GM18861 (cell line): ENCODE measurements around the gene TXNRD1.
"Not testable (repeated sequence)": the region's sequence is repeated elsewhere in the genome, so short reads cannot be mapped to it uniquely, and the experiment has no call there.

Experiments
- ATAC-seq: cut with Tn5 transposase; IDR thresholded peaks from one replicate; pipeline ENCODE4 v1.9.1; 2021; ENCODE audit not compliant: unreplicated experiment

TXNRD1 gene

DNA sequence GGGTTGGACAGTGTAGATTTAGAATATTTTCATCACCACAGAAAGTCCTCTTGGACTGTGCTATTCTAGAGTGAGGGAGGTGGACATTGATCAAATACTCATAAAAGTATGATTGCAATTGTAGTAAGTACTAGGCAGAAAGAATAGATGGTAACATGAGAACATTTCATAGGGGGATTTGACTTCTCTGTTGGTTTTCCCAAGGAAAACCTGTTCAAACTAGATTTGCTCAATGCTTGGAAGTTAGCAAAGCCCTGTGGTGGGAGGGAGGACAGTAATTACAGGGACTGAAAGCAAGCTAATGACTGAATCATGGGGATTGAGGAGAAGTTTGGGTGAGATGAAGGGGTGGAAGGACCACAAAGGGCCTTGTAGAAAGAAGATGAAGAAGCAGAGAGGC lies 63.6 kb downstream of the TXNRD1 start:
- no peak for ATAC-seq

DNA sequence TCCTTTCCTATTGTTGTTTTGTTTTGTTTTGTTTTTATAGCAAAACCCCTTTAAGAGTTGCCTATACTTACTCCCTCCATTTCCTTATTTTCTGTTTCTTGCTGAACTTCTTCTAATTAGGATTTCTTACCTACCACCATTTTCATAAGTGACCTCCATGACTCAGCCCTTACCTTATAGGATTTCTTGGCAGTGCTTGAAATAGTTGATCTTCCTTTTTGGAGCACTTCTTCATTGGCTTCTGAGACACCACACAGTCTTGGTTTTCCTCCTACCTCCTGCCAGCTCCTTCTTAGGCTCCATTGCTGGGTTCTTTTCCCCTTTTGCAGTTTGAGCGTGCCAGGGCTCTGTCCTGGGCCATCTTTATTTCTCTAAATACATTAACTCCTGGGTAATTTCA lies 64.5 kb downstream of the TXNRD1 start:
- no peak for ATAC-seq

DNA sequence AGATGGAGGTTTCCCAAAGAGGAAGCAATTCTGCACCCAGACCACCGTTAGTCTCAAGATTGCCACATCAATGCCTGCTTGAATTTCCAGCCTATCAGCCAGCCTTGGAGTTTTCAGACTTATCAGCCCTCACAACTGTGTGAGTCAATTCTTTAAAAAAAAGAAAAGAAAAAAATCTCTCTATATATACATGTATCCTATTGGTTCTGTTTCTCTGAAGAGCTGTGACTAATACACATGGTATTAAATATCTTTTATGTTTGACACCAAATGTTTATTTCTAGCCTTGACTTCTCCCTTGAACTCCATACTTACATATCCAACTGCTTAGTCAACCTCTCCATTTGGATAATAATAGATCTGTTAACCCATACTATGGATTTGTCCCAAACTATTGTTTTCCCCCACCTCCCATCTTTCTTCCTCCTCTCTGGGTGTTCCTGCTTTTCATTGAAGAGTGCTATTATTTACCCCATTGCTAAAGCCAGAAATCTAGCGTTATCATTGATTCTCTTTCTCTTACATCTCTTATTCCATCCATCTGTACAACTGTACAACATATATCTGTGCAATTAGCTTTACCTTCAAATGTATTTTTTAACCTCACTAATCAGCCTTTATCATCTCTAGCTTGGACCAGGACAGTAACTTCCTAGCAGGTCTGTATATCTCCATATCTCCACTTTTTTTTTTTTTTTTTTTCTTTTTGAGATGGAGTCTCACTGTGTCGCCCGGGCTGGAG lies 65.3 kb downstream of the TXNRD1 start:
- ATAC-seq = no peak

DNA sequence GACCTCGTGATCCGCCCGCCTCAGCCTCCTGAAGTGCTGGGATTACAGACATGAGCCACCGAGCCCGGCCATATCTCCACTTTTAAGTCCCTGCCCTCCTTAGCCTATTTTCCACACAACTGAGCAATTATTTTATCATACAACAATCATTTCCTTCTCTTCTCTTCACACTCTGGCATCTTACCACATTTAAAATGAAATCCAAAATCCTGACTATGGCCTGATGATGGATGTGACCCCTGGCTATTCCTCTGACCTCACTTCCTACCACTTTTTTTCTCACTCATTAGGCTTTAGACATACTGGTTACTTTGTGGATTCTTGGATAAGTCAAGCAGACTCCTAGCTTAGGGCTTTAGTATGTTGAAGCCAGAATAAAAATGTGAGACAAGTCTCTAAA lies 66.1 kb downstream of the TXNRD1 start:
- no peak for ATAC-seq

DNA sequence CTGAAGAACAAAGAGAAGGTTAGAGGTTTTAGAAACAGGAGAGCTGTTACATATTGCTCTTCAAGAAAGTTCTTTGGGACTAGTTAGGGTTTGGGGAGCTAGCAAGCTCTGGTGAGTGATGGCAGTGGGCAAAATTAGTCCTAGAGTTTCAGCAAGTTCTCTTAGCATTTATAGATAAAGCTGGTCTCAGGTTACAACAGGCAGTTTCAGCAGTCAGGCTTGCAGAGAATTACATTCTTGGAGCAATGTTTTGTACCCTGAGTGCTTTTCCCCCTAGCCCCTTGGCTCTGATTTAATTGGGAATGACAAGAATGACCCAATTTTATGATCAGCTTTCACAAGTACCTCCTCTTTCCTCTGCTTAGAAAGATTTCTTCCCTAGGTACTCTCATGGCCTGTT lies 66.5 kb downstream of the TXNRD1 start:
- no peak for ATAC-seq

DNA sequence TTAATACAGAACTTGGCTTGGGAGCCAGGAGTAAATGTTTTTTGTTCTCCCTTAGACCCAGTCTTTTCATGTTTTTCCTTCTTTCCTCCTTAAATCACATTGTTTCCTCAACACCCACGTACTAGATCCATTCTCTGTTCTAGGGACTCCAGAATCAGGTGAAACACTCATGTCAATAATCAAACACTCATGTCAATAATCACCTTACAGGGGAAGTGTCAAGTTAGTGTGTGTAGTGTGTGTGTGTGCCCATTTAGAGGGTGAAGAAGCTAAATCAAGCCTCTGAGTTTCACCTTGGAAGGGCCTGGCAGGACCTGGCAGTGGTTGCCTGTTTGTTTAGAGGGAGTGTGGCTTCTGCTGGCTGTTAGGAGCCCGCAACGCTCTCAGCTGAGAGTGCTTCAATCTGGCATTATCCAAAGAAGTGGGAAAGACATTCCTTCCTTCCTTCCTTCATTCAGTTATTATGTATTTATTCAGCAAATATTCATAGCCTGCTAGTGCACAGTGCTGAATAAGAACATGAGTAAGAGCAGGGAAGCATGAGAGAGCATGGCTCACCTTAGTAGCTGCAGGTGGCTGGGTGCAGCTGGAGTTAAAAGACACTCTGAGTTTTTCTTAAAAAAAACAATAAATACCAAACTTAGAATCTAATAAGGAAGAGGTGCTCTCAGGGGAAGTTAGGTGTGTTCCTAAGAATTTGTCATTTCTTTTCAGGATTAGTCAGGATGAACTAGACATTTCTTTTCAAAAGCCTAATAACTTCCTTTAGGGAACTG lies 70.3 kb downstream of the TXNRD1 start:
- ATAC-seq = no peak

DNA sequence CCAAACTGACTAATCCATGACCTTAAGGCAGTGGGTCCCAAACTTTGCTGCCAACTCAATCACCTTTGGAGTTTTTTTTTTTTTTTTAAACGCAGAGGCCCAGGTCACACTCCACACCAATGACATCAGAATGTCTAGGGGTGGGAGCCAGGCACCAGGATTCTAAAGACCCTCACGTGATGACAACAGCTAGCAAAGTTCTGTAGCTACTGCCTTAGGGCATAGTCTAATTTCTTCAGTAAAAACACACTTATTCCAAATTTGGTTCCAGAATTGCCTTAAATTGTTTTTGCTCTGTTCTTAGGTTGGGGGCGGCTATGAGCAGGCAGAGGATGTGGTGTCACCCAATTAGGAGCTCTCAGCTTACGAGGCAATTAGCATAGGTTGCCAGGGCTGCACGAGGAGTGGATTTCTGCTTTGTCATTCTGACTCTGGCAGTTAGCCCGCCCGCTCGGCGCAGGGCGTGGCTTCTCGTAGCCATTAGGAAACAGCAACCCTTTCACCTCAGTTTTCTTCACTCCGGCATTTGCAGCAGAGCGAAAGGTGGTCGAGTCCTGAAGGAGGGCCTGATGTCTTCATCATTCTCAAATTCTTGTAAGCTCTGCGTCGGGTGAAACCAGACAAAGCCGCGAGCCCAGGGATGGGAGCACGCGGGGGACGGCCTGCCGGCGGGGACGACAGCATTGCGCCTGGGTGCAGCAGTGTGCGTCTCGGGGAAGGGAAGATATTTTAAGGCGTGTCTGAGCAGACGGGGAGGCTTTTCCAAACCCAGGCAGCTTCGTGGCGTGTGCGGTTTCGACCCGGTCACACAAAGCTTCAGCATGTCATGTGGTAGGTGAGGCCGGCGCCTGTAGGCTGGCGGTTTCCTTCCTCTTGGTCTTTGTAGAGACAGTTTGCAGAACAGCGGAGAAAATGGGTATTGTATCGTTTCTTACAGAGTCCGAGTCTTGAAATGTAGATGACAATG lies 71.2 kb downstream of the TXNRD1 start:
- peak; percentile 85 for ATAC-seq

DNA sequence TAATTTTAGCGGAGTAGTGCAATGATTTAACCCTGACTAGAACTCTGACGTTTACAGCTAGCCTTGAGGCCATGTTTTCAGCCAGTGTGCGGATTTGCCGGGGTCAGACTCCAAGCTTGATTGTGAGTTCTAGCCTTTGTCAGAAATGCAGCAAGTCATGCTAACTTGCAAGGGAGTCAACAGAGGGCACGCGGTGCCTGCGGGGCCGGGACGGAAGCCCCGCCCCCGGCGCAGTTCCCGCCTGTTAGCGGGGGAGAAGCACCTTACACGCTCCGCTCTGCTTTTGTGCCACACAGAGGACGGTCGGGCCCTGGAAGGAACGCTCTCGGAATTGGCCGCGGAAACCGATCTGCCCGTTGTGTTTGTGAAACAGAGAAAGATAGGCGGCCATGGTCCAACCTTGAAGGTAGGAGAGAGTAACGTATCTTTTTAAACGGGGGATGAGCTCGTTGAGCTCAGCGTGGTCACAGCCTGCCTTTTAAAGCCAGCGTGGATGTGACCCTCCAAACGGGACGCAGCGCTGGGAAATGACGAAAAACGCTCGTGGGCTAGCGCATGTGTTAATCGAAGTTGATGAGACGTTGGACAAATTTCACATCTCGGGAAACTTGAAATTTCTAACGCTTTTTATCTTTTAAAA lies 73.2 kb downstream of the TXNRD1 start:
- peak; percentile 50 for ATAC-seq

DNA sequence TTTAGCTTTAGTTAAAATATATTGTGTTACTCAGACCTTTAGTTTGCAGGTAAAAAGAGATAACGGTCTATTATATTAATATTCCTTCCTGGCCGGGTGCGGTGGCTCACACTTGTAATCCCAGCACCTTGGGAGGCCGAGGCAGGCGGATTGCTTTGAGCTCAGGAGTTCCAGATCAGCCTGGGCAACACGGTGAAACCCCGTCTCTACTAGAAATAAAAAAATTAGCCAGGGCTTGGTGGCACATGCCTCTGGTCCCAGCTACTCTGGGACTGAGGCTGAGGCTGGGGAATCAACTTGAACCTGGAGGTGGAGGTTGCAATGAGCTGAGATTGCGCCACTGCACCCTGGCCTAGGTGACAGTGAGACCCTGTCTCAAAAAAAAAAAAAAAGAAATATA lies 74.7 kb downstream of the TXNRD1 start:
- no peak for ATAC-seq

DNA sequence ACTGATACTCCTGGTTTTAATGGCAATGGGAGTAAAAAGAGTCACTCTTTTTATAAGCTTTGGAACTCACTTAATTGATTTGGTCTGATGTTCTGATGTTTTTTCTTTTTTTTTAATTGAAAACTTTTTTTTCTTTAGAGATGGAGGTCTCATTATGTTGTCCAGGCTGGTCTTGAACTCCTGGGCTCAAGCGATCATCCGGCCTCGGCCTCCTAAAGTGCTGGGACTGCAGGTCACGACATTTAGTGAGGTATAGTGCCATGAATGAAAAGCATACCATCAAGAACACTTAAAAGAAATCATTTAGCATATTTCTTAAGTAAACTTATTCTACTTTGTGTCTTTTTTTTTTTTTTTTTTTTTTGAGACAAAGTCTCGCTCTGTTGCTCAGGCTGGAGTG lies 75.3 kb downstream of the TXNRD1 start:
- no peak for ATAC-seq

DNA sequence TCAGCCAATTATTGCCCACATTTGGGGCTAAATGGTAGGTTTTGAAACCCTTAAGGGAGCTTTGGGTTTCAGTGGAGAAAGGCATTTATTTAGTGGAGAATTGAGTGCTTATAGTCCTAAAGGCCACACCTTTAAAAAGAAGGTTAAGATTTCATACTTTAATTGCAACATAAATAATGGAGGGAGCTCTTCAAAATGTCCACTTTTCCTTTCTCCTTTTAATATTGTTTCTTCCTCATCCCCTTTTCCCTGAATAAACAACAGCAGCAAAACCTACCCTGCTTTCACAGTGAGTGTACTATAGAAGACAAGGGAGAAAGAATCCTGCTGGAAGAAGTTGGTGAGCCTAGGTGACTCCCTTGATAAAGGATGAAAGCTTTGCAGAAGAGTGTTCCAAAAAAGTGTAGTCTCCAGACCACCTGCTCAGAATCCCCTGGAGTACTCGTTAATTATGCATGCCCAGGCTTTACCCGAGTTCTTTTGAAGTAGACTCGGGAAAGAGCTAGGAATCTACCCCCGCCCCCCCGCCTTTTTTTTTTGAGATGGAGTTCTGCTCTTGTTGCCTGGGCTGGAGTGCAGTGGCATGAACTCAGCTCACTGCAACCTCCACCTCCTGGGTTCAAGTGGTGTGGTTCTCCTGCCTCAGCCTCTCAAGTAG lies 76.4 kb downstream of the TXNRD1 start:
- ATAC-seq = no peak

DNA sequence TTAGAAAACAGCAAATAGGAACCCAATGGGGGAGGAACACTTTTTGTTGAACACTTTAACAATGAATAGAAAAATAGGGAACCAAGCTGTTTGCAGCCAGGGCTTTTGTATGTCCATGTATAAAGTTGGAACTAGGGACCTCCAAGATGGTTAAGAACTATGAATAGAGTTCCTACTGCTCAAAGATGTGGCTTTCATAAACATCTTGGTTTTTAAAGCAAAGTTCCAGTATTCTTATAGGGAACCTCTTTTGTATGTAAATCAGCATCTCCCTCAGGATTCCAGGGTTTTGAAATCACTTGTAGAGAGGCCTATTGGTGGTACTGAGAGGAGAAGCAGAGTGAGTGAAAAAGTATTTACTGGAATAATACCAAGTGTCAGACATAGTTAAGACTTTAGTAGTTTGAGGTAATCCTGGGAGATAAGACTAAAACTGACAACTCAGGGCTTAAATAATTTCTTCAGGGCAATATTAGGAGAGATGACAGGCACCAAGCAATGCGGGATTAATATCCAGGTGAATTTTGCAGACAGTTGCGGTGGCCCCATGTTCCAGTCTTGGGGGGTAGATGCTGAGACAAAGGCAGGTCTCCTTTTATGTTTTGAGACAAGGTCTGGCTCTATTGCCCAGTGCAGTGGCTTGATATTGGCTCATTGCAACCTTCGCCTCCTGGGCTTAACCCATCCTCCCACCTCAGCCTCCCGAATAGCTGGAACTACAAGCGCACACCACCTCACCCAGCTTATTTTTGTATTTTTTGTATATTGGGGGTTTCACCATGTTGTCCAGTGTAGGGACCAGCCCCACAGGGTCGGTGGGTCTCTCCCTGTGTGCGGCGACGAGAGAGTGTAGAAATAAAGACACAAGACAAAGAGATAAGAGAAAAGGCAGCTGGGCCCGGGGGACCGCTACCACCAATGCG lies 77.6 kb downstream of the TXNRD1 start:
- ATAC-seq = no peak

DNA sequence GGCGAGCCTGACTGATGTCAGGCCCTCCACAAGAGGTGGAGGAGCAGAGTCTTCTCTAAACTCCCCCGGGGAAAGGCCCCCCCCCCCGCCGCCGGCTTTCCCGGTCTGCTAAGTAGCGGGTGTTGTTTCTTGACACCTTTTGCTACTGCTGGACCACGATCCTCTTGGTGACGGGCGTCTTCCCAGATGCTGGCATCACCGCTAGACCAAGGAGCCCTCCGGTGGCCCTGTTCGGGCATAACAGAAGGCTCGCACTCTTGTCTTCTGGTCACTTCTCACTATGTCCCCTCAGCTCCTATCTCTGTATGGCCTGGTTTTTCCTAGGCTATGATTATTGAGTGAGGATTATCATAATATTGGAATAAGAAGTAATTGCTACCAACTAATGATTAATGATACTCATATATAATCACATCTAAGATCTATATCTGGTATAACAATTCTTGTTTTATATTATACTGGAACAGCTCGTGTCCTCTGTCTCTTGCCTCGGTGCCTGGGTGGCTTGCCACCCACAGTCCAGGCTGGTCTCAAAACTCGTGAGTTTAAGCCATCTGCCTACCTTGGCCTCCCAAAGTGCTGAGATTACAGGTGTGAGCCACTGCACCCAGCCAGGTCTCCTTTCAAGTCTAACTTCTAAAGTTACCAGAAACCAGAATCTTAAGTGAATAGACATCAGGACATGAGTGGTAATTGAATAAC lies 78.7 kb downstream of the TXNRD1 start:
- not testable (repeated sequence) for ATAC-seq

DNA sequence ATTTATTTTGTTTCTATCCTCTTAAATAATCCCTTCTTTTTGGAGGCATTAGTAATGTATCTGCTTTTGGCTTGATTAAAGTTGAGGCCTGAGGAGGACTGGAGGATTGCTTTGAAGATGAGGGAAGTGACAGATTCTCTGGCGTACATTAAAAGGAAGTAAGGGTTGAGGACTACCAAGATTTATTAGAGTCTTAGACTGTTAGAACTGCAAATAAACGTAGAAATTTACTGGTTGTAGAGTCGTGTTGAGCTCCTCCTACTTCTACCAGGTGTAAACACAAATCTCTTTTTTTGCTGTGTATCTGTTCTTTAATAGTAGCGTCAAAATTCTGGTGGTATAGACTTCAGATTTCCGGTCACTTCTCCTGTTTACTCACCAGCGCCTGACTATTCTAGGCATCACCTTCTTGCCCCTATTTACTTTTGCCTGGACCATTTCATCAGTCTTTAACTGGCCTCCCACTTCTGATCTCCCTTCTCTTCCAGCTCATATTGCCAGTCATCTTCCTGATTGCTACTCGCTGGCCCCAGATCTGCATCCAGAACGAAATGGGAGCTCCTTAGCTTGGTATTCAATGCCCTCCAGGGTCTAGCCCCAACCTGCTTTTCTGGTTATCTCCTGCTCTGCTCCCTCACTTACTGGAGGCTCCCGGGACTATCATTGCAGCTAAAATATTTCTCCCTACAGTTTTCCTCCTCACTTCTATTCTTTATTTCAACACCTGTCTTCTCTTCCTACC lies 79.5 kb downstream of the TXNRD1 start:
- ATAC-seq = no peak

DNA sequence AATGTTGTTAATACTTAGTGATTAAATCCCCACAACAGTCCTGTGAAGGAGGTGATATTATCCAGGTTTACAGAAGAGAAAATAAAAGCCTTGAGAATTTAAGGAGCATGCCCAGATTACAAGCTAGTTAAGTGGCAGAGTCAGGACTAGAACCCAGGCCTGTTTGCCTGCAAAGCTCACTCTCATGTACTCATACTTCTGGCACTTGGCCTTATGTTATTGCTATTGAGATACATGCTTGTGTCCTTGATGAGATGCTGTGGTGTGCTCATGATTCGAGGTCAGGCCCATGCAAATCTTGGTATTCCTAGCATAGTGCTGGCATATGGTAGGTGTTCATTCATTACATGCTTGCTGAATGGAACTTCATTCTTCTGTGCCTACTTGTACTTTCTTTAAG lies 80.4 kb downstream of the TXNRD1 start:
- ATAC-seq = no peak

DNA sequence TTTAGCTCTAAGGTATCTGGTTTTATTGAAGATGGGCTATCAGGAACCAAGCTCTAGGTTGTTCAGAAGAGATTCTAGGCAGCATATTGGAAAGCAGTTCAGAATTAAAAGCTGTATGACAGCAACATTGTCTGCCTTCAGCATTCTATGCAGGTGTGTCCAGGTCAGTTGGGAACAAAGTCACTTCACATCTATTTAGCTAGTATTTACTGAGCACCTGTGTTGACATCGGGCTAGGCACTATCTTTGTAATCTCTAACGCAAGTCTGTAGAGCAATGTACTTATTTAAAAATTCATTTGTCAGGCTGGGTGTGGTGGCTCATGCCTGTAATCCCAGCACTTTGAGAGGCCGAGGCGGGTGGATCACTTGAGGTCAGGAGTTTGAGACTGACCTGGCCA lies 81.1 kb downstream of the TXNRD1 start:
- ATAC-seq = no peak

DNA sequence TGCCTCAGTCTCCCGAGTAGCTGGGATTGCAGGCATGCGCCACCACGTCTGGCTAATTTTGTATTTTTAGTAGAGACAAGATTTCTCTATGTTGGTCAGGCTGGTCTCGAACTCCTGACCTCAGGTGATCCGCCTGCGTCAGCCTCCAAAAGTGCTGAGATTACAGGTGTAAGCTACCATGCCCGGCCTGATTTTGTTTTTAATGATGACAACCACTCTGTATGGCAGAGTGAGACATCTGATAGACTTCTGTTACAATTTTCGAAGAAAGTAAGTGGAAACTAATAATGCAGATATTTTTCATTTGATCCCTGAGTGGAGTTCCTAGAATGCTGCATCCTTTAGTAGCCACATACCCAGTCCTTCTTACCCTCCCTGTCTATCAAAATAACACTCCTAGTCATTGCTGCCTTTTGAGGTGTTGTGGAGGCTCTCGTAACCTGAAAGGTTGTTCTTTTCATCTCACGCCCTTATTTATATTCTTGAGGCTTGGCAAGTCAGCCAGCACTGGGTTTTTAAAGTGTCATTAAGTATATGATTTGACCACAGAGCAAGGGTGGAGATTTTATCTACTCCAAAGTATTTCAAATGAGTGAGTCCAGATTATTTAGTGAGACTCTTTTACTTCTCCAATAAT lies 82.0 kb downstream of the TXNRD1 start:
- no peak for ATAC-seq
